GM21576 (cell line): ENCODE results near the gene CATSPER3.

Experiments used
- ATAC-seq: cut with Tn5 transposase; IDR thresholded peaks from one replicate; pipeline ENCODE4 v1.9.1; 2021; ENCODE audit warnings: mild to moderate bottlenecking, moderate library complexity; ENCODE audit not compliant: unreplicated experiment

The CATSPER3 gene

DNA sequence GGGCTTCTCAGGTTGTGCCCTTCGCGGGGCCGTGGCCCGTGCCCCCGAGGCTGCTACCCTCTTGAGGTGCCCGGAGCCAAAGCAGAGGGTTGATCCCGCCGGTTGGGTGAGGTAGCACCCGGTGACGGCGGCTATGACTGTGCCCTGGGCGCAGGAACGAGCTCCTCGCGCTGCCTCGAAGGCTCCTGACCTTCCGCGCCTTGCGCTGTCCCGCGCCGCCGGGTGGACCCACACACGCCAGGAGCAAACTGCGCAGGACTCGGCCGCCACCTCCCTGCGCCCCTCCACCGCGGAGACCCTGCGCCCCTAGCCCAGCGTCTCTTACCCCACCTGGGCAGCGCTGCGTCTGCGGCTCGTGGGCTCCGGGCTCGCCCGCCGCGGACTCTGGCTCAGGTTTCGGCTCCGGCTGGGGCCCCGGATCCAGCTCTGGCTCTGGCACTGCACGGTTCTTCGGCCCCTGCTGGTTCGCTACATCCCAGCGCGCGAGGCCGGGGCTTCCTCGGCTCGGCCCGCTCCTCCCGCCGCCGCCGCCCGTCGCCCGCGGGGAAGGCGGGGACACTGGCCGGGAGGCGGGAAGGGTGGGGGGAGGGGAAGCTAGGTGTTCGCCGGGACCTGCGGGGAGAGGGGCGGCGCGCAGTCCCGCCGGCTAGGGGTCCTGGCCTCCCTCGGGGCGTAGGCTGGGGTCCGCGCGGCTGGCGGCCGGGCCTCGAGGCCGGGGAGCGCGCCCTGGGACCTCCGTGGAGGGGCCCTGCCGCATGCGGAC, 71.7 kb downstream of the CATSPER3 start:
- no peak for ATAC-seq

DNA sequence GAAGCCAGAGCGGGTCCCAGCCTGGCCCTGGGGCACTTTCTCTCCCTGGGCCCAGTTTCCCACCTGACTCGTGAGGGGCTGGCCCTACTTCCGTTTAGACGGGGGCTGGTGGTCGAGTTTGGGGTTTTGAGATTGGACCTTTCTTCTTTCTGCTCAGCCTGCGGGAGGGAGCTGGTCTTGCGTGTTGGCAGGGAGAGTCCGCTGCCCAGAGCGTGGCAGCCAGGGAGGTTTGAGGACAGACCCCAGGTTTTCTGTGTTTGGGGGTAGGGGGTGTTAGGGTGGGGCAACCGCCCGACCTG, 72.3 kb downstream of the CATSPER3 start:
- no peak for ATAC-seq

DNA sequence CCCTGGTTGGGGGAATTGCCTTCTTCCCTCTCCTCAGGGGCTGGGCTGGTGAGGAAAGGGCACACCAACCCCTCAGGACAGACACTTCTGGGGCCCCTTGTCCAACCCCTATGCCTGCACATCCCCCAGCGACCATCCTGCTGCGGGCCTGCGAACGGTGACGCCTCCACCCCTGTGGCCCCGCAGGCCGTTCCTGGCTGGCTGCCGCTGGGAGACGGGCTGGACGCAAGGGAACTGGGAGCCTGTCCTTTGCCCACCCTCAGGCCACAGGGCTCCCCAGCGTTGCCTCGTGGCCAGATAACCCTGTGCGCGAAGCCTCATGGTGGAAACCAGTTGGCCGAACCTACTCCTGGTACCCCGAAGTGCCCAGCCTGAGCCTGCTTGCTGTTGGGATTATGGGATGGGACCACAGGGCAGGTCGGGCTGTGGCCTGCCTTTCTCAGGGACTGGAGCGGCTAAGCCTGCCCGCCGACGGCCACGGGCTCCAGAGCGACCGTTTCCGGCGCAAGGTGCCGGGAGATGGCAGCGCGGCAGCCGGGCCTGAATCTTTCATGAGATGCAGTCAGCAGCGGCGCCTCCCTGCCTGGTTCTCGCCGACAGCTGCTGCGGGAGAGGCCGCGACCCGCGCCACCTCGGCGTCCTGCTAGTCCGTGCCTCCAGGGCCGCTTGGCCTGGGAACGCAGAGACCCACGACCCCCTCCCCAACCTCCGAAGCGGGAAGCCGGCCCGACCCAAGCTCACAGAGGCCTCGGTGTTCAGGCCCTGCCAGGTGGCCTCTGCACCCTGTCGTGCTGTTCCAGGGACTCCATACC, 72.8 kb downstream of the CATSPER3 start:
- ATAC-seq, result no peak

DNA sequence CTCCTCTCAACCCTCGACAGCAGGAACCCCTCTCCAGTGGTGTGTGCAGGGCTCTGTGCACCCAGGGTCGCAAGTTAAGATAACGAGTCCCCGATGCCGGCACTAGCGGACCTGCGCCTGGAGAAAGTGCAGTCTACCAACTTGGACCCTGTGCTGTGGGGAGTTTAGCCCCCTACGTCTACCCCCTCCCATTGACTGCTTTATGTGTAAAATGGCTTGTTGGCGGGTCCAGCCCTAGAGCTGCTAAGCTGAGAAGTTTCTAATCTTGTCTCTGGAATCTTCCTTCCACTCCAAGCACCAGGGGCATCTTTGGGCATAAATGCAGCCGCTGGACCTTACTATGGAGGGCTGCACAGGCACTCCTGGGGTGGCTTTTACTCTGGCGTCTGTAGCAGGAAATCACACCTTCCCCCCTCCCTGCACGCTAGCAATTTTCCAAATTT, 73.5 kb downstream of the CATSPER3 start:
- ATAC-seq, result no peak

DNA sequence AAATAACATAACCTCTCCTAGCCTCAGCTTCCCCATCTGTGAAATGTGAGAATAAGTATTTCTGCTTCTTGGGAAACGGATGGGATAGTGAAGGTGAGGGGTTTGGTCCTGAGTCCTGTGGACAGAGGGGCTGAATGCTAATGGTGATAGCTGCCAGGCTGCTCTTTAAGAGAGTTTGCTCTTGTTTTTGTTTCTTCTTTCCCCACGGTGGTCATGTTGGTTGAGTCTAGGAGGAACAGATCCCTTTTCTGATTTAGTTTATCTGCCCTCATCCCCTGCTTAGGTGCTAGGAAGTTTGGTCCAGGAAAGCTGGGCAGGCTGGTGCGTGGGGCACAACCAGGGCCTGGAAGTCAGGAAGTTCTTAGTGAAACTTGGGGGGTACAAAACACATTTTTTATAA, 74.0 kb downstream of the CATSPER3 start:
- ATAC-seq, result no peak

DNA sequence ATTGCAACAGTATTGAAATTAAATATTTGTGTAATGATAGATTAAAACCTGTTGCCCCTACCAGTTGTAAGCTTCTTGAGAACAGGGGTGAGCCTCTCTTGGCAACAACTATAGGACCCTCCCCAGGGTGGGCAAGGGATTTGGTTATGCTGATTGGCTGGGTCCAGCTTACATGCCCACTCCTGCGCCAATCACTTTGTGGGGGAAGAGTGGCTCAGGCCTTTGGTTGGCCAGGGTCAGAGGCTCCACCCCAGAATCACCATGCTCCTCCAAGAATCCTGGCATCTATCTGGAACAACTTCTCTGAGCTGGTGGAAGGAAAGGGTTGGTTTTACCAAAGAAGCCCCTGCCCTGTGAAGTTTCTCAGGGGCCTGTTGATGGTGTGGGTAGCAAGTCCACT, 74.9 kb downstream of the CATSPER3 start:
- ATAC-seq, result no peak

DNA sequence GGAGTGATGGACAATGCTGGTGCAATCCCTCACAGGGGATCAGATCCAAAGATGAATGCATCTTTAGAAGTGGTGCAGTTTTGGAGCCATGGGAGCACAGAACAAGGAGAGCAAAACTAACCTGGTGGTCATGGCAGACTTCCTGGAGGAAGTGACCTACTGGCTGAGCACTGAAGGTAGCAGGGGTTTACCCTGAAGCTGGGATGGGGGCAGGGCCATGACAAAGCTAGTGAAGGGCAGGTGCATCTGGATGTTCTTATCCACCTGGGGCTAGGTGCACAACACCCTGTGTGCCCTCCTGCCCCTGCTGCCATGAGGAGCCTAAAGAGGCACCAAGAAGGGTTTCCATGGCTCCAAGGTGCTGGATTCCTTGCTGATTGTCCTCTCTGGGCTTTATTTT, 77.8 kb downstream of the CATSPER3 start:
- ATAC-seq, result no peak

DNA sequence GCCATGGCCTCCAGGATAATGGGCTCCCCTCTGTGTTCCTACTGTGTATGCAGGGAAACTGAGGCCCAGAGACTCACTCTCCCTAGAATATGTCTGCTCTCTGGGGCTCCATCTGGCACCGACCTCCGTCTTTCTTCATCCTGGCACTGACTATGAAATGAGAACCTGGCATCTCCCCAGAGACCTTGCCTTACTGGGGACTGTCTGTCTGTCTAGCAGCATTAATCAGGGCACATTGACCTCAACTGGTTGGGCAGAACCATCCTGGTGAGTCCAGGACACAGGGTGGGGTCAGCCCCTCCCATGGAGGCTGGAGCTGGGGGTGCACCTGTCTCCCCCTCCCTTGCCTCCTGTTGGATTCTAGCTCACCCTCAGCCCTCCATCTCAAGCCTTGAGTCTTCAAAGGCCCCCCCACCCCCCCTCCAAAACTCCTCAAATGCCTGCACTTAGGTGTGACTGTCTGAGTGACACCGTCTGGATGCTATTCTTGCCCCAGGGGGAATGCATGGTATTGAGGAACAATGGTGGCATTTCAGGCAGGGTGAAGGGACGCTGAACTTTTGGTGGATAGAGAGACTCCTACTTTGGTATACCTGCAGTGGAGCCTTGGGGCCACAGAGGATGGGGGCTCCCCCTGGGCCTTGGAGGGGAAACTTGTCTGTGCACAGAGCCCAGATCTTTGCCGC, 79.1 kb downstream of the CATSPER3 start:
- ATAC-seq, result no peak

DNA sequence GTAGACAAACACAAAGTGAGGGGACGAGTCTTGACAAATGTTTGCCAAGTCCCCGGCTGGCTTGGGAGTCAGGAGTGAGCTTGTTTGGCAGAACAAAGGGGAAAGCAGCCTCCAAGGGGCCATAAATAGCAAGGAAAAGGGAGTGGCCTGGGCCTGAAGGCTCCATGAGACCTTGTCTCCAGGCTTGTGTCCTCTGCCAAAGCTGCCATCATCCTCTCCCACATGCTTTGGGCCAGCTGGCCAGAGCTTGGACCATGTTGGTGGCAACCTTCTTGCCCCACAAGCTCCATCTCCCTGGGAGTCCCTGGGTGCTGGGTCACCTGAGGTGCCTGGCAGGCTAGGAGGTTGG, 79.6 kb downstream of the CATSPER3 start:
- no peak for ATAC-seq

DNA sequence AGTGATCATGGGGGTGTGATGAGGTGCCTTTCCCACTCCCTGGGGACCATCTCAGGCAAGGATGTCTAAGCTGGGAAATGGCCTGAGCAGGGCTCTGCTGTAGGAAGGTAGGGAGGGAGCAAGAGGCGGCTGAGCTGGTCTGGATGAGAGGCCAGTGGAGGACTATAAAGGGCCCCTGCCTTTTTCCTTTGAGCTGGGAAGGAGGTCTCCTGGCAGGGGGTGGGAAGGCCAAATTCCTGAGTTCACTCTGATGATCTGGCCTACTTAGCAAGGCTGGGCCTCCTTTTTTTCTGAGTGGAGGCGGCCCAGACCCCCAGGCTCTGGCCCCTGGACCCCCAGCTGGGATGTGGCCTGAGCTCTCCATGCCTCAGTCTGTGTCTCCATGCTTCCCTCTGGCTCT, 80.6 kb downstream of the CATSPER3 start:
- no peak for ATAC-seq

DNA sequence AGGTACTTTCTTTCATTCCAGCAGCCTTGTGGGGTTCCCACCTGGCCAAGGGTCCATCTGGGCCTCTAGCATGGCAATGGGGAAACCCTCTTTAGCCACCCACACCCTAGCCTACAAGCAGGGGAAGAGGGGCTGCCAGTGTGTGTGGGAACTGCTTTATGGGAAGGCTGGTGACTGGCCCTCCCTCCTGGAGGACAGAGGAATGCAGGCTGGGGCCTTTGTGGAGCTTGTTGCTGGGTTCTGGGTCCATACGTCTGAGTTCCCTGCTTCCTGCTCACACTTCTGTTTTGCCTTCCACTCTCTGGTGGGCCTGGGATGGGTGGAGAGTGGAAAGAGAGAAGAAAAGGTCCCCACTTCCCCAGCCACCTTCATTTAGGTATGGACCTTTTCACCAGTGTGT, 81.2 kb downstream of the CATSPER3 start:
- no peak for ATAC-seq

DNA sequence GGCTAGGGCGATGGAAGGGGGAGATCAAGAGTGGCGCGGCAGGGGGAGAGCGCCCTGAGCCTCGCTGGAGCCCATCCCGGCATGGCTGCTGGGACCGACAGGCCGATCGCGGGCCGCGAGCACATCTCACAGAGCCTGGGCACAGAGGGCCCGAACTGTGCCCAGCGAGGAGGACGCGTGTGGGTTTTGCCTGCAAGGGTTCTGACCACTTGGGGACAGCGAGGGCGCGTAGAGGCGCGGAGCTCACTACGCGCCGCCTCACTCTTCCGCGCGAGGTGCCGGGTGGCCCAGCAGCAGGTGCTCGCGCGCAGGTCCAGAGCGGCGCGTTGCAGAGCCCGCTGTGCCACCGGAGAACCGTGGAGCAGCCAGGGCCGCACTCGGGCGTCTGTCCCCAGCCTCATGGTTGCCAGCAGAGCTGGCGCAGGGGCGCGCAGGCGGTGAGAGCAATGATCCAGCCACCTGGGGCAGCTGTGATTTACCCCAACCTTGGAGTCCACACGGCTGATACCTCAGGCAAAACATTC, 82.6 kb downstream of the CATSPER3 start:
- ATAC-seq, result no peak

DNA sequence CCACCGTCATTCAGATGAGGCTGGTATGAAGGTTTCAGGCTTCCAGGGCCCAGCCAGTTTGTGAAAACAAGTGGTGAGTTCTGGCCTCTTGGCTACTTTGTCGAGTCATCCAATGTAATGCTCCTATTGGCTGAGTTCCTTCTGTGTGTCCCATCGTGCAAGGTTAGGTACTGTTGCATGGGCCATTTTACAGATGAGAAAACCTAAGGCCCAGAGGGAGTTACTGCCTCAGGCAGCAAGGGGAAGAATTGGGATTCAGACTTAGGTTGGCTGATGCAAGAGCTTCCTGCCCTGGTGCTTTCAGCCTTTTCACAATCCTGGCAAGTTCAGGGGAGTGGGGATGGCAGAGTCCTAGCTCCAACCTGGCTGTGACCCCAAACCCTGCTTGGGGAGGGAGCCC, 83.7 kb downstream of the CATSPER3 start:
- no peak for ATAC-seq

DNA sequence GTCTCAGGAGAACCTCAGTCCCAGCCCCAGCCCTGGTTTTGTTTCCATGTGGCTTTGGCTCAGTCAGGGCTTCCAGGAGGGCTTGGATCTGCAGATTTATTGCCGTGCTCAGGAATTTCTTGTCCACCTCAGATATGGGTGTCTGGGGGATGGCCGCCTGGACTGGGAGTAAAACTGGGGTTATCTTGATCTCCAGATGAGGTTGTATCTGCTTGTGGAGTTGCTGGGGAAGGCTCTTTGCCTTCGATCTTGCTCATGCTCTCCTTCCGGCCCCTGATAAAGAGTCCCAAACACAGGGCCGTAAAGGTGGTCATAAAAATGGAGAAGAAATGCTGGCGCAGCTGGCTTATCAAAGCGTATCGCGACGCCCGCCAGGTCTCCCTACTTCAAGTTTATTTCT, 84.2 kb downstream of the CATSPER3 start:
- no peak for ATAC-seq

DNA sequence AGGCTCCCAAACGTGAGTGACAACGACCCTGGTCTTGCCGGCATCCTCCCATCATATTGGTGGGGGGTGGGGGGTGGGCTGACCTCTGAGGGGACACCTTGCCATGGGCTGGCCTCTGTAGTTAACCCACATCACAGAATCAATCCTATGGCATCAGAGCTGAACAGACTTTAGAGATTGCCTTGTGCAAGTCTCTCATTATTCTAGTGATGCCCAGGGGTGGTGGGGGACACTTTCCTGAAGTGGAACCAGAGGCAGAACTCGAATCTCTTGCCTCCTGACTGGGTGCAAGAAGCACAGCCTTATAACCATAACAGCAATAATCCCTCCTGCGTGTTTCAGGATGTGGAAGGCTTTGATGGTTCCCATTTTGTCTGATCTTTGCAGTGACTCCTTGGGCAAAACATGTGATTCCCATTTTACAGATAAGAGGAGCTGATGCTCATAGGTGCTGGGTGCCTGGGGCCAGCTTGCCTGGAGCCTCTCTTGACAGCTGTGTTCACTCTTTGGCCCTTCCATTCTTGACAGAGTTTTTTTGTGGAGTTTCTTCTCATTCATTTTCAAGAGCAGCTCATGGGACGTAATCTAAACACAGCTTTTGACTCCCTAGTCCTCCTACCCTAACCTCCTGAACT, 84.9 kb downstream of the CATSPER3 start:
- ATAC-seq, result no peak

DNA sequence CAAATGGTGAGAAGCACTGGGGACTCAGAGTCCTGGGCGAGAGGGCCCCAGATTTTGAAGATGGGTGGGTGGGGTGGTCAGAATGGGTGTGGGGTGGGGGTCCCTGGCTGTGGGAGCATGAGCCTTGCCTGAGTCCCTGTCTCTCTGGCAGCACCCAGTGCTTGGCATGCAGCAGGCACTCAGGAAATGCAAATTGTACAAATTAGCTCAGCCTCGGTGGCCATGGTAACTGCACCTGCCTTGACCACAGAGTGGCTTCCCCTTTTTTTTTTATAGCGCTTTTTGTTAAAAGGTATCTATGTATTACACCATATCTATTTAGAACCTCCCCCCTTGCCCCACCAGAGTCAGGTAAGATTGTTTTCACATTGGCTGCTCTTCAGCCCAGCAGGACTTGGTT, 85.6 kb downstream of the CATSPER3 start:
- ATAC-seq, result peak; percentile 96

DNA sequence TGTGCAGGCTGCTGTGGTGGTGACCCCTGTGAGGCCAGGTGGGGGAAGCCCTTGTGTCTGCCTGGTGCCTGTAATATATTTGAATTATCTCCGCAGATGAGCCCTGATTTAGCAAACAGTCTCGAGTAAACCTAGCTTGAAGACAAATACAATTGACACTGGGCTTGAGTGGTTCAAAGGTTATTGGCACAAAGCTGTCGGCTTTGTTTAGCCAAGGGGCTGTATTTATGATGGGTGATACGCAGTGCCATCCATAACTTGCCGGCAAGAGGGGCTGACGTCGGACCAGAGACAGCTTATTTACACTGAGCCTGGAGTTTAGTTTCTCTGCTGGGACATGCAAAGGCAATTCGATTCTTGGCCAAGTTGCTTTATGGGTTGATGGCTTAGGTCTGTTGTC, 86.3 kb downstream of the CATSPER3 start:
- ATAC-seq, result no peak

DNA sequence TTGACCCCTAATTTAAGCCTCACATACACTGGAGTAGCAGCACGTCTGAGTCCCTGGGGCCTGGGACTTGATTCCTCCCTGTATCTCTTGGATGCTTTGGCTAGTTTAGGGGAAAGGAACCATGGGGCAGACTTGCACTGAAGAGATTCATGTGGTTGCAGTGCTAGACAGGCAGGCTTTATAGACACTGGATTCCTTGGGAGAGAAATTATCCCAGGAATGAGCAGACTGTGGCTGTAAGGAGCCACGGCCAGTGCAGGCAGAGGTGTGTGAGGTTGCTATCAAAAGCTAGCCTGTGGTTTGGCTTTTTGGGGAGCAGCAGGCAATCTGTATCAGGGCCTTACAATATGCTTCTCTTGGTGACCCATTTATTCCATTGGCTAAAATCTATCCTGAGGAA, 86.8 kb downstream of the CATSPER3 start:
- ATAC-seq, result no peak

DNA sequence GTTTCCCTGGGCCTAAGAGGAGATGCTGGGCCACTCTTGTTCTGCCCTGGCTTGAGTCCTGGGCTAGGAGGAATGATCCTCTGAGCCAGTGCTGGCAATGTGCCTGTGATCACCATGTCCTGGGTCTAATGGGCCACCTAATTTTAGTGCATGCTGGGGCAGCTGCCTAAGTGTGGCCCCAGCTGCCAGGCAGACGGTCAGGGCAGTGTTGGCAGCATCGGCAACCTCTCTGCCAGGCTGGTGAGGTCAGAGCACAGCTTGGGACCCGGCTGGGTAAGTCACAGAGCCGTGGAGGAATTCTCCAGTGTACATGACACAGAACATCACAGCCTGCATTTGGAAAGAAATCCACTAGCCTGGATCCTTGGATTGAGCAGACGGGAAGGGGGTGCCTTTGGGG, 87.7 kb downstream of the CATSPER3 start:
- ATAC-seq, result no peak

DNA sequence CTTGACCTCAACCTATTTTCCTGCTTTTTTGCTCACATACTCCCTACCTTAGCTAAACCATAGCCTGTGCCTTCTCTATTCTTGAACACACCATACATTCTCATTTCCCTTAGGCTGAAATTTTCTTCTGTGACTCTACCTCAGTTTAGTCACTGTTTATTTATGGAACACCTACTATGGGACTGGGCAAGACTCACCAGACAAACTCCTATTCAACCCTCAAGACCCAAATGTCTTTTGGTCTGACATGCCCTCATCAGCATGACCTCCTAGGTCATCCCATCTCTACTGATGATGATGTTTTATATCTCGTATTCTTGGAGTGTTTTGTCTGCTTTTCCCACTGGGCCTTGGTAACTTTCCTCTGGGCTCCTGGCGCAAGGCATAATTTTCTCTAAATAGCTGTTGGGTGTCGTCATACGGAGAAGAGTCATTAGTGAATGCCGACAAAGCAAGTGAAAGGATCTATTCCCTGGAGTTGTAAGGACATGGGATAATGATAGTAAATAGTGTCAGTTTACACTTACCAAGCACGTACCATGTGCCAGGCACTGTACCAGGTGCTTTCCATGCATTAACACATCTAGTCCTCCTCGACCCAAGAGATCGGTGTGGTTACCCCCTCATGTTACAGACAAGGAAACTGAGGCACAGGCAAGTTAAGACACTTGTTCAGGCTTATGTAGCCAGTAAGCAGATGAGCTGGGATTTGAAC, 88.8 kb downstream of the CATSPER3 start:
- no peak for ATAC-seq

DNA sequence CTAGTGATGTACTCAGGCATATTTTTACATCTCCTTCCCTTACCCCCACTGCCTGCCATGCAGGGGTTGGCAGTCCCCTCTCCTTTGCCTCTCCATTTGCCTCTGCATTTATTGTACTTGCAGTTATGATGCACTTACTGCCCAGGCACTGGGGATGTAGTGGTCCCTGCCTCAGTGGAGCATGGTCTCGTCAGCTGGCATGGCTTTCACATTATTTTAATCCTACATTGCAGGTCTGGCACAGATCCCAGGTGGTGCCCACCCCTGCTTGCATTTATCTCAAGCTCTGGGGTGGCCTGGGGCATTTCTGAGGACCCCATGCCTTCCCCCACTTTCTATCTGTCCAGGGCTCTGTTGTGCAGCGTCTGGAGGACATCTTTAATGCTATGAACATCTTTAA, 89.5 kb downstream of the CATSPER3 start:
- no peak for ATAC-seq
